GM23338 (cell line): ENCODE measurements around the gene NPAS2. TPM values are rescaled to one million over a fixed set of nuclear protein-coding genes. Genes with fewer than 3 reads are reported as not detected.
A peak's percentile ranks its signal among the peaks of the same experiment; 100 is the strongest.

ENCODE experiments used
- ATAC-seq: fragments of 200-7000 bp; cut with Tn5 transposase; 3 replicates; pipeline ENCODE4 v1.9.1; 2020
- DNase-seq: peaks from one replicate; pipeline ENCODE4 v3.0.0-alpha.2; 2015; ENCODE audit warnings: low spot score
- H2AFZ ChIP-seq: fragments of 200-600 bp; sonication (generic); 2 replicates; pipeline ENCODE4 v1.8.0; 2016; ENCODE audit warnings: antibody characterized with exemption, mild to moderate bottlenecking, moderate library complexity
- H3F3A ChIP-seq: fragments of 200-600 bp; sonication (generic); replicated peaks from 2 replicates; pipeline ENCODE4 v1.8.0; 2017; ENCODE audit warnings: antibody characterized with exemption, mixed run types, low read depth
- H3K27ac ChIP-seq: fragments of 200-600 bp; sonication (generic); 2 replicates; pipeline ENCODE4 v1.6.1; 2016; ENCODE audit warnings: low read depth
- H3K27me3 ChIP-seq: fragments of 200-600 bp; sonication (generic); 2 replicates; pipeline ENCODE4 v1.8.0; 2016; ENCODE audit warnings: mild to moderate bottlenecking, mixed run types, moderate library complexity; ENCODE audit not compliant: insufficient read depth
- H3K36me3 ChIP-seq: fragments of 200-600 bp; sonication (generic); 2 replicates; pipeline ENCODE4 v1.8.0; 2016; ENCODE audit warnings: mild to moderate bottlenecking; ENCODE audit not compliant: insufficient read depth
- H3K4me1 ChIP-seq: fragments of 200-600 bp; sonication (generic); 2 replicates; pipeline ENCODE4 v1.8.0; 2016; ENCODE audit warnings: mild to moderate bottlenecking, moderate library complexity; ENCODE audit not compliant: insufficient read depth
- H3K4me2 ChIP-seq: fragments of 200-600 bp; sonication (generic); 2 replicates; pipeline ENCODE4 v1.7.1; 2017; ENCODE audit warnings: mixed run types
- H3K4me3 ChIP-seq: fragments of 200-600 bp; sonication (generic); 2 replicates; pipeline ENCODE4 v1.6.1; 2016; ENCODE audit warnings: mixed run types
- H3K79me2 ChIP-seq: fragments of 200-600 bp; sonication (generic); replicated peaks from 2 replicates; pipeline ENCODE4 v1.8.0; 2017; ENCODE audit warnings: mild to moderate bottlenecking; ENCODE audit not compliant: insufficient read depth
- H3K9me2 ChIP-seq: fragments of 200-600 bp; sonication (generic); 2 replicates; pipeline ENCODE4 v1.8.0; 2017; ENCODE audit not compliant: insufficient read depth
- H4K20me1 ChIP-seq: fragments of 200-600 bp; sonication (generic); replicated peaks from 2 replicates; pipeline ENCODE4 v1.8.0; 2017; ENCODE audit warnings: mild to moderate bottlenecking; ENCODE audit not compliant: insufficient read depth
- H3K27ac Mint-ChIP-seq: 2 replicates; pipeline ENCODE4 v1.8.0; 2020; ENCODE audit warnings: inconsistent platforms, mild to moderate bottlenecking, moderate library complexity, mixed read lengths
- H3K27me3 Mint-ChIP-seq: 3 replicates; pipeline ENCODE4 v1.8.0; 2022; ENCODE audit warnings: low read depth, mild to moderate bottlenecking, moderate library complexity, mixed read lengths, inconsistent platforms; ENCODE audit not compliant: insufficient read depth, poor library complexity
- H3K36me3 Mint-ChIP-seq: 3 replicates; pipeline ENCODE4 v1.8.0; 2021; ENCODE audit warnings: low read depth, mild to moderate bottlenecking, inconsistent platforms, moderate library complexity, mixed read lengths
- H3K4me1 Mint-ChIP-seq: 3 replicates; pipeline ENCODE4 v1.8.0; 2020; ENCODE audit warnings: mild to moderate bottlenecking, inconsistent platforms, mixed read lengths
- H3K4me3 Mint-ChIP-seq: 3 replicates; pipeline ENCODE4 v1.8.0; 2021; ENCODE audit warnings: moderate library complexity, mild to moderate bottlenecking, inconsistent platforms, mixed read lengths
- H3K9me3 Mint-ChIP-seq: 3 replicates; pipeline ENCODE4 v1.8.0; 2020; ENCODE audit warnings: moderate library complexity, mild to moderate bottlenecking, inconsistent platforms, mixed read lengths
- CREB1 ChIP-seq: fragments of 250-450 bp; sonication (Bioruptor Pico); IDR thresholded peaks from 2 replicates; pipeline ENCODE4 v1.5.0; 2020; ENCODE audit warnings: low read depth, mild to moderate bottlenecking, moderate library complexity
- CTCF ChIP-seq, 2 experiments: fragments of 200-600 bp in 1 of 2; sonication (generic) in 1 of 2; conservative IDR thresholded peaks; 2 replicates each; pipeline versions ENCODE4 v1.5.1 to v1.6.1; 2016 to 2017; ENCODE audit warnings: antibody characterized with exemption in 2 of 2, low read depth in 2 of 2, mild to moderate bottlenecking in 2 of 2, moderate library complexity in 1 of 2
- ETS1 ChIP-seq: IDR thresholded peaks from 2 replicates; pipeline ENCODE4 v1.6.1; 2016; ENCODE audit warnings: antibody characterized with exemption
- EZH2 ChIP-seq: fragments of 200-600 bp; sonication (generic); IDR thresholded peaks from one replicate; pipeline ENCODE4 v1.8.0; 2017; ENCODE audit warnings: antibody characterized with exemption, mild to moderate bottlenecking, low read depth; ENCODE audit not compliant: unreplicated experiment
- EZH2phosphoT487 ChIP-seq: fragments of 200-600 bp; sonication (generic); IDR thresholded peaks from one replicate; pipeline ENCODE4 v1.8.1; 2018; ENCODE audit warnings: antibody characterized with exemption; ENCODE audit not compliant: unreplicated experiment
- JUNB ChIP-seq: IDR thresholded peaks from one replicate; pipeline ENCODE4 v1.6.1; 2016; ENCODE audit warnings: antibody characterized with exemption; ENCODE audit not compliant: unreplicated experiment
- NANOG ChIP-seq: IDR thresholded peaks from 2 replicates; pipeline ENCODE4 v1.6.1; 2016; ENCODE audit warnings: antibody characterized with exemption, borderline replicate concordance
- POLR2AphosphoS5 ChIP-seq: IDR thresholded peaks from 2 replicates; pipeline ENCODE4 v1.6.1; 2016; ENCODE audit warnings: antibody characterized with exemption, low read depth
- REST ChIP-seq: IDR thresholded peaks from one replicate; pipeline ENCODE4 v1.6.1; 2018; ENCODE audit warnings: antibody characterized with exemption; ENCODE audit not compliant: unreplicated experiment
- ZNF114 ChIP-seq: fragments of 250-450 bp; sonication (Bioruptor Pico); IDR thresholded peaks from 2 replicates; pipeline ENCODE4 v1.5.0; 2020; ENCODE audit warnings: mild to moderate bottlenecking, moderate library complexity
- ZNF331 ChIP-seq: fragments of 250-450 bp; sonication (Bioruptor Pico); IDR thresholded peaks from 2 replicates; pipeline ENCODE4 v1.5.0; 2020; ENCODE audit warnings: low read depth, mild to moderate bottlenecking, moderate library complexity
- ZNF462 ChIP-seq: fragments of 250-450 bp; sonication (Bioruptor Pico); IDR thresholded peaks from 2 replicates; pipeline ENCODE4 v1.5.0; 2020; ENCODE audit warnings: mild to moderate bottlenecking, moderate library complexity
- polyA plus RNA-seq: library from polyadenylated mRNA; unstranded; fragments of >200 nt; fragmentation: Nextera tagmentation; extraction: Ambion mirVana; gene quantifications from 2 replicates; pipeline ENCODE4 v1.2.1, GENCODE V29; 2016
- total RNA-seq: library from RNA; depleted of rRNA; stranded (reverse); fragments of >200 nt; shearing (Covaris generic); gene quantifications from 2 replicates; pipeline ENCODE4 v1.2.3, GENCODE V29; 2014

NPAS2 gene
- total and polyA plus RNA-seq, 2 experiments from 2014 or later, result 0.56 to 1.1 TPM

- Histone ChIP-seq H3K27ac (peak overlapping the region; percentile 82), H3K4me2 (no peak overlapping the region), H3K27me3 (no peaks in the 10 kb centered on the region), H2AFZ (no peak overlapping the region), H3K4me3 (no peak overlapping the region), H4K20me1 (peaks cover 12% of the 10 kb centered on the region), H3F3A (peaks cover 25% of the 10 kb centered on the region), H3K36me3 (peaks cover 19% of the 10 kb centered on the region), H3K79me2 (no peaks in the 10 kb centered on the region), H3K4me1 (no peaks in the 10 kb centered on the region; the same call in 1 of the 2 replicates), H3K9me2 (no peaks in the 10 kb centered on the region)
- Mint-ChIP-seq H3K4me1 (peaks cover 16% of the 10 kb centered on the region), H3K27ac (peak overlapping the region; percentile 87), H3K9me3 (no peaks in the 10 kb centered on the region; the same call in 1 of the 3 replicates), H3K36me3 (peaks cover 88% of the 10 kb centered on the region), H3K4me3 (no peak overlapping the region), H3K27me3 (peaks cover 12% of the 10 kb centered on the region)
- no peak; the same call in 1 of the 3 replicates for ATAC-seq
- TF ChIP-seq ZNF462 (CRISPR knock-in tag), result no peak
- TF ChIP-seq ETS1, result no peak
- TF ChIP-seq CREB1 (CRISPR knock-in tag), result no peak
- TF ChIP-seq ZNF114 (CRISPR knock-in tag), result no peak
- no peak for TF ChIP-seq ZNF331 (CRISPR knock-in tag)
- TF ChIP-seq EZH2, result no peak
- no peak for TF ChIP-seq JUNB
- no peak for TF ChIP-seq CTCF (conservative IDR thresholded peaks at IDR 0.05; ENCODE audit: low read depth in 2 of 2)
- no peak for TF ChIP-seq EZH2phosphoT487
- TF ChIP-seq REST, result no peak
- no peak for TF ChIP-seq NANOG
- TF ChIP-seq POLR2AphosphoS5, result no peak
- peak; percentile 33 for DNase-seq
Observed at GRCh38 chr2:101011152-101011551, 191.2 kb downstream of the NPAS2 start.
